Measurements from ENCODE around the gene FAM83D. TPM values are rescaled to one million over a fixed set of nuclear protein-coding genes. Genes with fewer than 3 reads are reported as not detected.

FAM83D gene
- total and polyA plus RNA-seq, 2 donors (not counting 1 experiment from before 2014, with no cell fraction given): 0.82 to 1.7 TPM

DNA sequence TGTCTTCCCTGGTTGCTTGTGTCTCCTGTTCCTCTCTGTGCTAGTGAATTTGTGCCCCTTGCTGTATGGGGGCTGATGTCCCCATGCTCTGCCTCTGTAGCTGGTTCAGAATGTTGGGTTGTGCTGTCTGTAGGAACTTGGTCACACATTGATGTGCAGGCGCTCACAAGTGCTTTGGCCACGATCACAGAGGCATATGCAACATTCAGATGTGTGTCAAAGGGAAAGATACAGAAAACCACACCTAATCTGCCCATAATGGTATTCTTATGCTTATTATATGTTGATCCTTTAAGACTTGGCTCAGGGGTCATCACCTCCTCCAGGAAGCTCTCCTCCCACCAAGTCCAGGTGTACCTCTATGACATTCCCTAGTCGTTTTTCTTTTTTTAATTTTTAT lies 18.8 kb downstream of the FAM83D start:
- CTCF ChIA-PET: interaction anchor here (0.7 kb wide), 1 partner anchor 220 kb away, joined by 4 read pairs; no protein-coding TSS in a partner anchor
- DNase-seq: no peak
- no peaks in the 10 kb centered on the region for H3K4me1 Mint-ChIP-seq
- Histone ChIP-seq H4K20me1 (ENCODE audit: control insufficient read depth, insufficient read depth, low read length, poor library complexity, severe bottlenecking) (no peaks in the 10 kb centered on the region), H3K9ac (ENCODE audit: low read length) (no peak overlapping the region), H3K79me2 (ENCODE audit: control insufficient read depth, insufficient read depth, low read length) (no peaks in the 10 kb centered on the region), H3K4me1 (ENCODE audit: control insufficient read depth in 2 of 2, insufficient read depth in 2 of 2, low read length in 2 of 2) (no peaks in the 10 kb centered on the region), H3K4me2 (replicated peaks; ENCODE audit: low read depth, low read length, poor library complexity, severe bottlenecking) (no peak overlapping the region), H3K36me3 (replicated peaks in 1 of 2; ENCODE audit: control extremely low read depth in 1 of 2, control insufficient read depth in 1 of 2, extremely low read depth in 1 of 2, insufficient read depth in 2 of 2, low read length in 1 of 2) (peaks cover 0 to 3% of the 10 kb centered on the region in 2 experiments), H3K4me3 (ENCODE audit: control extremely low read depth in 1 of 5, extremely low read depth in 1 of 5, insufficient read depth in 1 of 5, low read depth in 2 of 5, low read length in 4 of 5) (no peak overlapping the region), H2AFZ (ENCODE audit: insufficient read depth, low read depth, low read length, poor library complexity, severe bottlenecking) (no peak overlapping the region), H3K27ac (ENCODE audit: low read length in 2 of 2) (no peak overlapping the region), H3K9me3 (ENCODE audit: control extremely low read depth in 1 of 3, control insufficient read depth in 2 of 3, insufficient read depth in 1 of 3, low read length in 2 of 3) (no peaks in the 10 kb centered on the region), H3K27me3 (replicated peaks in 1 of 4; ENCODE audit: control extremely low read depth in 1 of 4, control insufficient read depth in 3 of 4, insufficient read depth in 4 of 4, low read length in 3 of 4) (no peaks in the 10 kb centered on the region)
- POLR2A ChIA-PET: no interaction called here
- no CpG with 5 or more reads among the region's 3 CpGs for WGBS (ENCODE audit: insufficient coverage)
- intact Hi-C loops (cut with micrococcal nuclease): no loop called here
- no peak overlapping the region for H3K4me3 Mint-ChIP-seq
- TF ChIP-seq EZH2 (IDR thresholded peaks at IDR 0.05; ENCODE audit: borderline replicate concordance, insufficient read depth, low read depth, low read length, poor library complexity, severe bottlenecking) (no peak), CTCF (IDR thresholded peaks at IDR 0.05) (no peak)
- H3K9me3 Mint-ChIP-seq (ENCODE audit: insufficient read depth): no peaks in the 10 kb centered on the region
- no peaks in the 10 kb centered on the region for H3K27me3 Mint-ChIP-seq
- no peak overlapping the region for H3K27ac Mint-ChIP-seq
- no peak for ATAC-seq (ENCODE audit: low read depth)

DNA sequence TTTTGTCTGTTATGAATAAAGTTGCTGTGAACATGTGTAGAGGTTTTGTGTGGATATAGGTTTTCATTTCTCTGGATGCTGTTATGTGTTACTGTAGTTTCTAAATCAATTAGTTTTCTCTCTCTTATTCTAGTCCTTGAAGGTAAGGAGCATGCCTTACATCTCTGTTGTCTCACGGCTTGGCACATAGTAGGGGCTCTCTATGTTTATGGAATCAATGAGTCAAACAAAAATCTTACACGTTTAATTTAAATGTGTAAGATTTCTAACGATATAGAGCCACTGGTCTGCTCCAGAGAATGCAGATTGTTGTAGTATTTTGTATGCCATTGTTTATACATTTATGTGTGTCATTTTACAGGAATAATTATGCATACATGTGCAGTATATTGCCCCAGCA lies 20.6 kb downstream of the FAM83D start:
- Mint-ChIP-seq H3K9me3 (ENCODE audit: insufficient read depth) (no peaks in the 10 kb centered on the region), H3K4me3 (no peak overlapping the region), H3K27ac (no peak overlapping the region), H3K27me3 (no peaks in the 10 kb centered on the region), H3K4me1 (no peaks in the 10 kb centered on the region)
- Histone ChIP-seq H3K4me2 (replicated peaks; ENCODE audit: low read depth, low read length, poor library complexity, severe bottlenecking) (no peak overlapping the region), H3K4me3 (ENCODE audit: control extremely low read depth in 1 of 5, extremely low read depth in 1 of 5, insufficient read depth in 1 of 5, low read depth in 2 of 5, low read length in 4 of 5) (no peak overlapping the region), H3K27ac (ENCODE audit: low read length in 2 of 2) (no peak overlapping the region), H3K36me3 (replicated peaks in 1 of 2; ENCODE audit: control extremely low read depth in 1 of 2, control insufficient read depth in 1 of 2, extremely low read depth in 1 of 2, insufficient read depth in 2 of 2, low read length in 1 of 2) (peaks cover 0 to 3% of the 10 kb centered on the region in 2 experiments), H3K9ac (ENCODE audit: low read length) (no peak overlapping the region), H3K9me3 (ENCODE audit: control extremely low read depth in 1 of 3, control insufficient read depth in 2 of 3, insufficient read depth in 1 of 3, low read length in 2 of 3) (no peaks in the 10 kb centered on the region), H2AFZ (ENCODE audit: insufficient read depth, low read depth, low read length, poor library complexity, severe bottlenecking) (no peak overlapping the region), H3K4me1 (ENCODE audit: control insufficient read depth in 2 of 2, insufficient read depth in 2 of 2, low read length in 2 of 2) (no peaks in the 10 kb centered on the region), H3K27me3 (replicated peaks in 1 of 4; ENCODE audit: control extremely low read depth in 1 of 4, control insufficient read depth in 3 of 4, insufficient read depth in 4 of 4, low read length in 3 of 4) (no peaks in the 10 kb centered on the region), H3K79me2 (ENCODE audit: control insufficient read depth, insufficient read depth, low read length) (no peaks in the 10 kb centered on the region), H4K20me1 (ENCODE audit: control insufficient read depth, insufficient read depth, low read length, poor library complexity, severe bottlenecking) (no peaks in the 10 kb centered on the region)
- intact Hi-C loops (cut with micrococcal nuclease): no loop called here
- ChIA-PET POLR2A (no interaction called here), CTCF (no interaction called here)
- TF ChIP-seq CTCF (IDR thresholded peaks at IDR 0.05) (no peak), EZH2 (IDR thresholded peaks at IDR 0.05; ENCODE audit: borderline replicate concordance, insufficient read depth, low read depth, low read length, poor library complexity, severe bottlenecking) (no peak)
- no peak for ATAC-seq (ENCODE audit: low read depth)
- 100% methylated on average over 1 of the region's 3 CpGs for WGBS (ENCODE audit: insufficient coverage)
- DNase-seq: no peak
